NCI-H2107 treated with DMSO at 0.1 percent for 48 hours (cell line): Measurements from ENCODE around the gene PTGR3.
"Not testable (repeated sequence)": the region's sequence is repeated elsewhere in the genome, so short reads cannot be mapped to it uniquely, and the experiment has no call there.

Source experiments
- DNase-seq: peaks from one replicate; lab custom pipeline; 2025; ENCODE audit not compliant: unreplicated experiment; lab: John Stamatoyannopoulos, UW

The PTGR3 gene

GRCh38 chr18:75204269-75204731 lies 4.6 kb downstream of the PTGR3 start:
- no peak for DNase-seq

- DNase-seq: no peak
These were observed 5.3 kb downstream of the PTGR3 start for GRCh38 chr18:75203416-75204268.

DNA sequence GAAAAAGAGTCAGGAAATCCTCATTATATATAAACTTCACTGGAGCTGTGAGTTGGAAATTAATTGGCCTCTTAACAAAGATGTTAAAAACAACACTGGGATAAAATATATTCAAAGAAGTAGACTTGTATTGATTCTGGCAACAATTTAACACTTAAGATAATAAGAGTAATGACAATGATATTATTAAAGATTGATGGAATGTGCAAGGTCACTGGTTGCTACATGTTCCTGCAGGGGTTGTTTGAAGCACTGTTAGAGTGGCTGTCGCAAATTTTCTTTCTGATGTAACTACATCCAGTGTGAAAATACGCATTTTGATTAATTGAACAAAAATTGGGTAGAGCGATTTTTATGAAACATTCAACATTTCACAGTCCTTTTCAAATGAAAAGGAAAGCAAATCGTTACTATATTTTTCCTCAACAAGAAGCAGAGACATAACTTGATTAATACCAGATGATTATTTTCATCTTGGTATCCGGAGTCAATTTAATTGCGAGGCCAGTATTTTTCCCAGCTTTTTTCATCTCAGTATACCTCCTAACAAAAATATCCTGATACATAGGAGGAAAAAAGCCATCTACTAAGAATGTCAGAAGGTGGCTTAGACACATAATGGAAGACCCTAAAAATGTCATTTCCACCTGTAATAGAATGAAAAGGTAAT lies 6.1 kb downstream of the PTGR3 start:
- no peak for DNase-seq

DNA sequence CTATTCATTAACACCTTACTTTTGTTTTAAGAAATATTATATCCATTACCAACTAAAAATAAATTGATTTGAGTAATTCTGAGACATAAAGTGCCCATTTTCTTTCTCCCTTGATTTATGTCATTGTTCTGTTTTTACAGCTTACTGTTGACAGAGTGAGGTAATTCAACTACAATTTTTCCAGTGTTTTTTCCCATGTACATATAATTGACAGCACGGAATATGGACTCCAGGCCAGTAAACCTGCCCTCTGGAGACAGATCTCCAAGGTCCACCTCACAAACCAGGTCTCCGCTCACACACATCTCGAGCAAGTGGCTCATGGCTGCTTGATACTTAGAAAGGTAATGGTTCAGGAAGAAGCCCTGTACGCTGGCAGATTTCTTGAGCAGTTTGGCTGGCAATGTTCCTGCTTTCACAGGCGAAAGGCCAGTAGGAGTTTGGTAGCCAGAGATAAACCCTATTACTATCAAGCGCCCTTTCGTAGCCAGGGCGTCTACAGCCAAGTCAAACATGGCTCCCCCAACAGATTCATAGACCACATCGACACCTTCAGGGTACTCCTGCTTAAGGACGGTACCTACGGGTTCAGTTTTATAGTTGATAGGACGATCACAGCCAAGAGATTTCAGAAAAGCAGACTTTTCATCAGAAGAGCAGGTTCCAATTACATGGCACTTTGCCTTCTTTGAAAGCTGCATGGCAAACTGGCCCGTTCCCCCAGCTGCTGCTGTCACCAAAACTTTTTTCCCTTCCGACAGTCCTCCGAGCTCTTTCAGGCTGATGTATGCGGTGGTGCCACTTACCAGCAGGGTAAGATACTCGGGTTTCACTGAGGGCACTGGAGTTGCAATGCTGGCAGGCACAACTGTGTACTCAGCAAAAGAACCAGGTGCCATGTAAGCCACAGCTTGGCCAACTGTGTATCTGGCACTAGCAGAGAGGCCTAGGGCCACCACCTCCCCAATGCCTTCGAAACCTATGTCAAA lies 7.4 kb downstream of the PTGR3 start:
- DNase-seq: peak; percentile 73

GRCh38 chr18:75200605-75201280 lies 8.2 kb downstream of the PTGR3 start:
- no peak for DNase-seq

DNA sequence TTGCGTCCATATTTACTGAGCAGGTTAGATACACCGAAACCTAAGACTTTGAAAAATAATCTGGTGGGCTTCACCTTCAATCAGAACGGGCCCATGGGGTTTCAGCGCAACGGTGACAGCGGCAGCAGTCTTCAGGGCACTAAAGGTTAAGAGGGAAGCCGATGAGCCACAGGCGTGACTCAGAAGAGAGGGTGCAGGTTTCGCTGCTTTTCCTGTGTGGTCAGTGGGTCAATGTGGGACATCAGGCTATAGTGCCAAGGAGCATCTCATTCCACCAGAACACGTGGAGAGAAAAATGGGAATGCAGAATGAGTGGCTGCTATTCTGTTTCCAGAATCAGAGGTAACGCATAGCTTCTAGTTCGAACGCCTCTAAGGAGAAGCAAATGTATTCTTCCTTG lies 8.9 kb downstream of the PTGR3 start:
- DNase-seq: no peak

DNA sequence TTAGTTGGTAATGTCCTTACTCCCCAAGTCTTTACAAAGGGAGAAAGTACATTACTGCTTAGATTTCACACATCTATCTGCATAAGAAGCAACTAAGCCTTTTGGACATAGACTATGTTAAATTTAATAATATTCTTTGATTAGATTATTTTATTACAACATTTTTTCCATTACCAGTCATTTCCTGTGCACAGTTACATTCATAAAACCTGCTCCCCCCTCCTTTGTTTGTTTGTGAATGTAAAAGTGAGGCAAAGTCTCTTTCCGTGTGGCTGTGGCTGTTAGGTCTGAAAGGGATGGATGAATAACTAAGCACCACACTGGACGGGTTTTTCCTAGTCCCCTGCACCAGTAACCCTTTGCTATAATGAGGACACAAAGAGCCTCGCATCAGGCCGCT lies 9.6 kb downstream of the PTGR3 start:
- DNase-seq: no peak

DNA sequence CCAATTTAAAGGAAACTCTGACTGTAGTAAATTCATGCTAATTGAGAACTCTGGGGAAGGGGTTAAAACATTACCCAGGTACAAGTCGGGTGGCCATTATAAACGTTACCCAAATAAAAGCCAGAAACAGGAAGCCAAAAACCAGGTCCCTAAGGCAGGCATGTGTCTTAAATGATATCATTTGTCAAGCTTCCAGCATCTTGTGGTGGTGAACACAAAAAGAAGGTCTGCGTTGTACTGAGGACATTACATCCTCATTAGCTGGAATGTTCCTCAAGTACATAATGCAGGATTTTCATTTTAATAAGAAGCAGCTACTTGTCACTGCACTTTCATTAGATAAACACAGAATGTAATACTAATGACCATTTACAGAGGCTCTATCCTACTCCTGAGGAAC lies 10.9 kb downstream of the PTGR3 start:
- DNase-seq: no peak

DNA sequence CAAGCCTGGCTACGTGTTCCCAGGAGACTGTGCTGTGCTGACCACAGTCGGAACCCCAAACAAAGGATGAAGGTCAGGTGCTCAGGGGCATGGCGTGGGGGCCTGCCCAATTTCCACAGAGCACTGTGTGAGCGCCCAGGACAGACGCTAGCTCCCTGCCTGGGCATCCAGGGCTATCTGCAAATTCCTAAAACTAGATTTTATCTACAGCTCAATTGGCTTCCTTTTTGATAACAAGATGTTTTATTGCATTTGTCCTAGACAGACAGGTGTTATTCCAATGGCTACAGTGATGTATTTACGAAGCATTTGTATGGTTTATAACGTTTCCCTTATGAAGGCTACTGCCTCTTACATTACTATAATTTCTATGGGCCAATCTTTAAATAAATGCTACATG lies 16.0 kb downstream of the PTGR3 start:
- no peak for DNase-seq

DNA sequence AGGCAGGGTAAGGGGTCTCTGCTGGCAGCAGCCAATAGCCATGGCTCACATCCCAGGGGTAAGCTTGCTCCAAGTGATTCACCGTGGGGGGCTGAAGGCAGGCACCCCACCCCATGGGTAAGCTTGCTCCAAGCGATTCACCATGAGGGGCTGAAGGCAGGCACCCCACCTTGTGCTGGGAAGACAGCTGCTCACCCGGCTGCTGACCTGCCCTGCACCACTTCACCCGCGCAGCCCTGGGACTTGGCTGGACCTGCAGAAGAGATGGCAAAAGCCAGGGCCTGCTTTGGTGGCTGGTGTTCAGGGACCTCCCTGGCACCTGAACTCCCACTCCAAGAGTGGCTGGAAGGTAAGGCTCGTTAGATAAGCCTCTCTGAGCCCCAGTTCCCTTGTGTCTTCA lies 19.2 kb downstream of the PTGR3 start:
- DNase-seq: no peak

DNA sequence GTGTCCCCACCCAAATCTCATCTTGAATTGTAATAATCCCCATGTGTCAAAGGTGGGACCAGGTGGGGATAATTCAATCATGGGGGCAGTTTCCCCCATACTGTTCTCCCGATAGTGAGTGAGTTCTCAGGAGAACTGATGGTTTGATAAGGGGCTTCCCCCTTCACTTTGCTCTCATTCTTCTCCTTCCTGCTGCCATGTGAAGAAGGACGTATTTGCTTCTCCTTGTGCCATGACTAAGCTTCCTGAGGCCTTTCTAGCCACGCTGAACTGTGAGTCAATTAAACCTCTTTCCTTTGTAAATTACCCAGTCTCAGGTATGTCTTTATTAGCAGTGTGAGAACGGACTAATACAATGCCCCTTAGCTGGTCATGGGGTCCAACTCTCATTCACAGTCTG lies 21.2 kb downstream of the PTGR3 start:
- not testable (repeated sequence) for DNase-seq

- DNase-seq: no peak
These were observed 23.5 kb downstream of the PTGR3 start for GRCh38 chr18:75185460-75185859.

DNA sequence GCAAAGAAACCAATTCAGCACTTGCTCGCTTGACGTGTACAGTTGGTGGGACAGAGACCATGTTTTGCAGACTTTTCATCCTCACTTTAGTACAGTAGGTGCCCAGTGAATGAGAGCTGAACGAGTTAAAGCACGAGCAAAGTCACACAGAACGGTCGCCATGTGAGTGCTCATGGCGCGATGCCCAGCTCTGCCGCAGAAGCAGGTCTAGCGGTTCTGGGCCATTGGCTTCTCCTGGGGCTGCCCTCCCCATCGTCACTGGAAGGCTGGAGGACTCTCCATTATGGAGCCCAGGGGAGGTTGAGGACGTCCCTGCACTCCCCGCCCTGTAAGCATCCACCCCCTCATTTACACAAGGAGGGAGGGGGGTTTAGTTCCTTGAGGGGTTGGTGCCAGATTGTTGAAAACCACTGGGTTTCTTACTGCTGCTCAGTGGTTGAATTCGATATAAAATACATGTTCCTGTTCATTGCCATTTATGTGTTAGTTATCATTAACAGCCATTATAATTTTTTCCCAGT lies 24.9 kb downstream of the PTGR3 start:
- no peak for DNase-seq

DNA sequence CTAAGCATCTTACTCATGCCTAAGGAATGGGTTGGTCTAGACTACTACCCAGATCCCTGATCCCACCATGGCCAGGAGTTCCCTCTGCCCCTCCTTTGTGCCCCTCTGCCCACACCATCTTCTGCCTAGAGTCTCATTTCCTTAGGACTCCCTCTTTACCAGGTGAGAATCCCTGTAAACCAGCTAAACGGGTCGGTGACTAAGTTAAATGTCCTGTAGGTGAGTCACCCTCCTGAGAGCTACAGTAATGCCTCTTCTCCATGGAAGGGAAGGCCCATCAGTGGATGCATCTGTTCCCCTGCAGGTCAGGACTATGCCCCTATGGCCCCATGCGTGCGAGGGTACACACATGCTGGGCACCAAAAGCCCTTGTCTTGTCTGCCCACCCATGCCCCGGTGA lies 25.4 kb downstream of the PTGR3 start:
- no peak for DNase-seq

DNA sequence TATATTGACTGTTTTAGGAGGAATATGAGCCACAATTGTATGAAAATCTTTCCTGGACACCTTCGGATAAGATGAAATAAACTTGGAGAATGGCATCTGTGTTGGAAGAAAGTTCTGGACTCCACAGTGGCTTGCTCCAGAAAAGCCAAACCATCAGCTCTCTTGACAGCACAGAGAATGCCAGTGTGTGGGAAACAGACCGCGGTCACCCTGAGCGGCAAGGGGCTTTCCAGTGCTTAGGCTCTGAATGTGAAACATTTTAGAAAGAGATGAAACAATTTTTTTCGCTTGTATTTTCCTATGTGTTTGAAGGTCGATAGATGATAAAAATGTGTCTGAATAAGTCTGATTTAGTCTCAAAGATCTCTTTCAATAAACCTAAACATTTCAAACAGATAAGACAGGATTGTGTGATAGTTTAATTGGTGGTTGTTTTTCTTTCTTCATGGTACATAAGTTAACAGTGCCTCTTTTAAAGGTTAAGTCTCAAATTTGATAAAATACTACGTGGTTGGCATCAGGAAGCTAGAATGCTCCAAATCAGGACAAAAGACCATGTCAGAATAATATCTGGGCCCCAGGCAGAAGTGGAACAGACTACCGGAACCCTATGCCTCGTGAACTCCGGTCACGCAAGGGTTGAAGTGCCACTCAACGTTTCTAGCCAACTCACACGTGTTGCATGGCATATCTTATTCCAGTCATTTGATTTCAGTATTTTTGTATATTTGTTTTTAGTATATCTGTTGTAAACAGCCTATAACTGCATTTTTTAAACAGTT lies 28.9 kb downstream of the PTGR3 start:
- no peak for DNase-seq

GRCh38 chr18:75178376-75178775 lies 30.6 kb downstream of the PTGR3 start:
- no peak for DNase-seq

- DNase-seq: no peak
These were observed 32.1 kb downstream of the PTGR3 start for GRCh38 chr18:75176849-75177248.

DNA sequence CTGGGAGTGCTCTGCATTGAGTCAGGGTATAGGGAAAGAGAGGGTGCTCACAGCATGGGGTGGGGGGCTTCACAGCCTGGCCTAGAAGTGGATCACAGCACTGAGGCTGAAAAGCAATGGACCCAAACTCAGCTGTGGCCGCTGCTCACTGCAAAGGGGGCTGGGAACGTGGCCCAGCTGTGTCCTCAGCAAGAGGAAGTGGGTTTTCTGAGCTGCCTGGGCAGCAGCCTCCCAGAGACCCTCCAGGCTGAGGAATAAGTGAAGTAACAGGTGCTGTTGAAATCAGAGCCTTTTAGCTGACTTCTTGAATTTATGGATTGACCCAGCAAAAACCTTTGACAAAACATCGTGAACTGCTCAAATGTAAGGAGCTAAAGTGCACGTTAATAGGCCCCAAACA lies 35.2 kb downstream of the PTGR3 start:
- no peak for DNase-seq

- DNase-seq: no peak
These were observed 35.9 kb downstream of the PTGR3 start for GRCh38 chr18:75173125-75173432.
